ENCODE measurements around the gene WNT9B. TPM values are rescaled to one million over a fixed set of nuclear protein-coding genes. Genes with fewer than 3 reads are reported as not detected.

Gene WNT9B
- total and polyA plus RNA-seq, 2 of the 13 experiments (the other 11 are each of a cell fraction or from before 2014, with no cell fraction given), result not detected

- TF ChIP-seq, protein P1, sequence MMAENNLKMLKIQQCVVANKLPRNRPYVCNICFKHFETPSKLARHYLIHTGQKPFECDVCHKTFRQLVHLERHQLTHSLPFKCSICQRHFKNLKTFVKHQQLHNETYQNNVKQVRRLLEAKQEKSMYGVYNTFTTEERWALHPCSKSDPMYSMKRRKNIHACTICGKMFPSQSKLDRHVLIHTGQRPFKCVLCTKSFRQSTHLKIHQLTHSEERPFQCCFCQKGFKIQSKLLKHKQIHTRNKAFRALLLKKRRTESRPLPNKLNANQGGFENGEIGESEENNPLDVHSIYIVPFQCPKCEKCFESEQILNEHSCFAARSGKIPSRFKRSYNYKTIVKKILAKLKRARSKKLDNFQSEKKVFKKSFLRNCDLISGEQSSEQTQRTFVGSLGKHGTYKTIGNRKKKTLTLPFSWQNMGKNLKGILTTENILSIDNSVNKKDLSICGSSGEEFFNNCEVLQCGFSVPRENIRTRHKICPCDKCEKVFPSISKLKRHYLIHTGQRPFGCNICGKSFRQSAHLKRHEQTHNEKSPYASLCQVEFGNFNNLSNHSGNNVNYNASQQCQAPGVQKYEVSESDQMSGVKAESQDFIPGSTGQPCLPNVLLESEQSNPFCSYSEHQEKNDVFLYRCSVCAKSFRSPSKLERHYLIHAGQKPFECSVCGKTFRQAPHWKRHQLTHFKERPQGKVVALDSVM (CRISPR knock-in tag; IDR thresholded peaks at IDR 0.05), result no peak
- TF ChIP-seq FOXA3 (CRISPR knock-in tag; IDR thresholded peaks at IDR 0.05) (peak; percentile 47; the same call in 1 of the 2 replicates), SMAD3 (CRISPR knock-in tag; IDR thresholded peaks at IDR 0.05) (peak; percentile 26; the same call in 1 of the 2 replicates), HOXA9 (CRISPR knock-in tag; IDR thresholded peaks at IDR 0.05; ENCODE audit: borderline replicate concordance) (no peak), ZNF609 (CRISPR knock-in tag; IDR thresholded peaks at IDR 0.05; ENCODE audit: borderline replicate concordance) (no peak; the same call in 1 of the 2 replicates), ZBTB40 (IDR thresholded peaks at IDR 0.05) (no peak), ZBTB40 (CRISPR knock-in tag; IDR thresholded peaks at IDR 0.05) (no peak), ZNF337 (CRISPR knock-in tag; IDR thresholded peaks at IDR 0.05; ENCODE audit: borderline replicate concordance, low read depth) (peak; percentile 78; the same call in 1 of the 2 replicates), ZNF619 (CRISPR knock-in tag; IDR thresholded peaks at IDR 0.05) (no peak)
- TF ChIP-seq, protein P2, sequence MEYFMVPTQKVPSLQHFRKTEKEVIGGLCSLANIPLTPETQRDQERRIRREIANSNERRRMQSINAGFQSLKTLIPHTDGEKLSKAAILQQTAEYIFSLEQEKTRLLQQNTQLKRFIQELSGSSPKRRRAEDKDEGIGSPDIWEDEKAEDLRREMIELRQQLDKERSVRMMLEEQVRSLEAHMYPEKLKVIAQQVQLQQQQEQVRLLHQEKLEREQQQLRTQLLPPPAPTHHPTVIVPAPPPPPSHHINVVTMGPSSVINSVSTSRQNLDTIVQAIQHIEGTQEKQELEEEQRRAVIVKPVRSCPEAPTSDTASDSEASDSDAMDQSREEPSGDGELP (IDR thresholded peaks at IDR 0.05; ENCODE audit: borderline replicate concordance, low read depth), result peak; percentile 82; the same call in 1 of the 2 replicates
Measured at GRCh38 chr17:46869975-46870803, 18.8 kb downstream of the WNT9B start (continued).
